GM18517 (cell line): ENCODE results near the gene IGFBP4.

Experiments
- ATAC-seq: cut with Tn5 transposase; IDR thresholded peaks from one replicate; pipeline ENCODE4 v1.9.1; 2021; ENCODE audit warnings: mild to moderate bottlenecking, moderate library complexity; ENCODE audit not compliant: unreplicated experiment

Gene IGFBP4

GRCh38 chr17:40486522-40487370 is 43.5 kb downstream of the IGFBP4 start:
- no peak for ATAC-seq

GRCh38 chr17:40487371-40488020 is 44.2 kb downstream of the IGFBP4 start:
- ATAC-seq, result no peak

- ATAC-seq, result no peak
These were observed 47.1 kb downstream of the IGFBP4 start for GRCh38 chr17:40490289-40490853.

GRCh38 chr17:40490982-40491381 is 47.7 kb downstream of the IGFBP4 start:
- ATAC-seq, result no peak

- ATAC-seq, result no peak
These were observed 48.2 kb downstream of the IGFBP4 start for GRCh38 chr17:40491486-40491885.

GRCh38 chr17:40493697-40494096 is 50.4 kb downstream of the IGFBP4 start:
- ATAC-seq, result no peak

- no peak for ATAC-seq
These were observed 51.9 kb downstream of the IGFBP4 start for GRCh38 chr17:40495140-40495539.

GRCh38 chr17:40496170-40496569 is 52.9 kb downstream of the IGFBP4 start:
- no peak for ATAC-seq

- no peak for ATAC-seq
These were observed 53.6 kb downstream of the IGFBP4 start for GRCh38 chr17:40496634-40497420.

GRCh38 chr17:40497695-40498094 is 54.4 kb downstream of the IGFBP4 start:
- no peak for ATAC-seq

- no peak for ATAC-seq
These were observed 55.2 kb downstream of the IGFBP4 start for GRCh38 chr17:40498281-40499084.

- no peak for ATAC-seq
These were observed 56.4 kb downstream of the IGFBP4 start for GRCh38 chr17:40499551-40500189.

- ATAC-seq, result no peak
These were observed 56.9 kb downstream of the IGFBP4 start for GRCh38 chr17:40500190-40500589.

GRCh38 chr17:40500709-40501108 is 57.5 kb downstream of the IGFBP4 start:
- no peak for ATAC-seq

GRCh38 chr17:40501499-40501911 is 58.3 kb downstream of the IGFBP4 start, which contains the start of gene TNS4:
Gene TNS4 (minus strand): TSS chr17:40501623. CDS start chr17:40496425, 5,198 bp downstream.
- ATAC-seq, result no peak

GRCh38 chr17:40502716-40503115 is 59.5 kb downstream of the IGFBP4 start:
- no peak for ATAC-seq

GRCh38 chr17:40503154-40503553 is 59.9 kb downstream of the IGFBP4 start:
- ATAC-seq, result no peak

- no peak for ATAC-seq
These were observed 63.5 kb downstream of the IGFBP4 start for GRCh38 chr17:40506786-40507185.
